GM12874 (cell line): ENCODE measurements around the gene LAMA3.
A peak's percentile ranks its signal among the peaks of the same experiment; 100 is the strongest.

Experiments used
- CTCF ChIP-seq: IDR thresholded peaks from 2 replicates; pipeline ENCODE4 v1.5.1; 2011; ENCODE audit warnings: low read depth, mild to moderate bottlenecking, control low read depth, low read length, moderate library complexity; ENCODE audit not compliant: insufficient read depth

The LAMA3 gene

GRCh38 chr18:23778828-23779227 is 89.6 kb downstream of the LAMA3 start:
- TF ChIP-seq CTCF, result no peak

GRCh38 chr18:23779696-23780303 is 90.5 kb downstream of the LAMA3 start:
- TF ChIP-seq CTCF, result 0 out of 2 replicates have a peak, but pooled peaks have one; percentile 7

GRCh38 chr18:23784832-23785245 is 95.6 kb downstream of the LAMA3 start:
- TF ChIP-seq CTCF, result no peak

GRCh38 chr18:23793051-23793450 is 103.8 kb downstream of the LAMA3 start:
- TF ChIP-seq CTCF, result no peak

GRCh38 chr18:23793985-23794867 is 105.0 kb downstream of the LAMA3 start:
- TF ChIP-seq CTCF, result no peak

- TF ChIP-seq CTCF, result no peak
These were observed 109.0 kb downstream of the LAMA3 start for GRCh38 chr18:23798249-23798648.

GRCh38 chr18:23798824-23799223 is 109.6 kb downstream of the LAMA3 start:
- TF ChIP-seq CTCF, result no peak
